HEK293 (cell line): Measurements from ENCODE around the gene ZYG11B.
"Not testable (repeated sequence)": the region's sequence is repeated elsewhere in the genome, so short reads cannot be mapped to it uniquely, and the experiment has no call there.

Experiments used
- CTCF ChIA-PET: fragments of 350-600 bp; formaldehyde crosslinking; extraction: SDS; loops from one replicate; lab custom pipeline; 2021; ENCODE audit warnings: antibody characterized with exemption; lab: Yijun Ruan, JAX
- POLR2A ChIA-PET: fragments of 300-600 bp; formaldehyde crosslinking; extraction: SDS; loops from one replicate; lab custom pipeline; 2020; ENCODE audit warnings: antibody characterized with exemption, inconsistent platforms; lab: Yijun Ruan, JAX
- H3K27ac ChIP-seq: fragments of 200-500 bp; sonication (Bioruptor generic); 2 replicates; pipeline ENCODE4 v1.5.1; 2014; ENCODE audit warnings: low read depth, low read length, control low read depth, inconsistent platforms; ENCODE audit errors: extremely low read depth
- H3K36me3 ChIP-seq, 2 experiments: fragments of 200-500 bp in 1 of 2; sonication (Bioruptor generic) in 1 of 2; 1 replicate in 1 of 2; 2 replicates in 1 of 2; pipeline ENCODE4 v1.5.1; 2014 to 2017; ENCODE audit warnings: inconsistent platforms in 2 of 2, low read length in 2 of 2; ENCODE audit not compliant: control insufficient read depth in 2 of 2, insufficient read depth in 1 of 2
- H3K4me1 ChIP-seq: fragments of 200-500 bp; sonication (Bioruptor generic); 2 replicates; pipeline ENCODE4 v1.5.1; 2014; ENCODE audit warnings: mild to moderate bottlenecking, low read length, inconsistent platforms; ENCODE audit not compliant: control insufficient read depth, insufficient read depth
- H3K4me3 ChIP-seq: 2 replicates; pipeline ENCODE4 v1.5.1; 2011; ENCODE audit warnings: low read depth, mild to moderate bottlenecking, control low read depth, low read length, moderate library complexity
- H3K9me3 ChIP-seq: fragments of 200-500 bp; sonication (Bioruptor generic); 2 replicates; pipeline ENCODE4 v1.5.1; 2014; ENCODE audit warnings: low read depth, low read length, inconsistent platforms; ENCODE audit not compliant: control insufficient read depth, insufficient read depth
- GLIS2 ChIP-seq: fragments of 450-650 bp; formaldehyde crosslinking; IDR thresholded peaks from 2 replicates; pipeline ENCODE4 v1.5.1; 2016; ENCODE audit warnings: missing biosample characterization, missing genetic modification characterization
- HOXD13 ChIP-seq: sonication (generic); formaldehyde crosslinking; IDR thresholded peaks from 2 replicates; pipeline ENCODE4 v1.8.0; 2022; ENCODE audit warnings: missing genetic modification reagents, borderline replicate concordance
- KLF10 ChIP-seq: fragments of 450-650 bp; IDR thresholded peaks from 2 replicates; pipeline ENCODE4 v1.5.1; 2018; ENCODE audit warnings: missing biosample characterization, mild to moderate bottlenecking, missing genetic modification characterization
- OVOL3 ChIP-seq: fragments of 450-650 bp; formaldehyde crosslinking; IDR thresholded peaks from 2 replicates; pipeline ENCODE4 v1.5.1; 2016; ENCODE audit warnings: missing biosample characterization, missing genetic modification characterization
- SP2 ChIP-seq: fragments of 450-650 bp; formaldehyde crosslinking; IDR thresholded peaks from 2 replicates; pipeline ENCODE4 v1.5.1; 2016; ENCODE audit warnings: missing biosample characterization, missing genetic modification characterization
- ZBTB7A ChIP-seq: fragments of 450-650 bp; formaldehyde crosslinking; IDR thresholded peaks from 2 replicates; pipeline ENCODE4 v1.5.1; 2016; ENCODE audit warnings: low read depth, missing biosample characterization, missing genetic modification characterization
- ZNF214 ChIP-seq: fragments of 450-650 bp; formaldehyde crosslinking; IDR thresholded peaks from 2 replicates; pipeline ENCODE4 v1.5.1; 2017; ENCODE audit warnings: missing biosample characterization, mild to moderate bottlenecking, missing genetic modification characterization, borderline replicate concordance
- ZNF514 ChIP-seq: fragments of 450-650 bp; formaldehyde crosslinking; IDR thresholded peaks from 2 replicates; pipeline ENCODE4 v1.5.1; 2016; ENCODE audit warnings: missing biosample characterization, missing genetic modification characterization
- ZNF558 ChIP-seq: fragments of 450-650 bp; formaldehyde crosslinking; IDR thresholded peaks from 2 replicates; pipeline ENCODE4 v1.5.1; 2016; ENCODE audit warnings: missing biosample characterization, missing genetic modification characterization
- ZNF654 ChIP-seq: fragments of 450-650 bp; formaldehyde crosslinking; IDR thresholded peaks from 2 replicates; pipeline ENCODE4 v1.5.1; 2016; ENCODE audit warnings: low read depth, missing biosample characterization, missing genetic modification characterization
- ZNF664 ChIP-seq: fragments of 450-650 bp; formaldehyde crosslinking; IDR thresholded peaks from 2 replicates; pipeline ENCODE4 v1.5.1; 2016; ENCODE audit warnings: missing biosample characterization, missing genetic modification characterization
- ZNF747 ChIP-seq: fragments of 450-650 bp; formaldehyde crosslinking; IDR thresholded peaks from 2 replicates; pipeline ENCODE4 v1.5.1; 2016; ENCODE audit warnings: missing biosample characterization, missing genetic modification characterization
- TF ChIP-seq, protein P1 (sequence below): fragments of 450-650 bp; formaldehyde crosslinking; IDR thresholded peaks from 2 replicates; pipeline ENCODE4 v1.5.1; 2017; ENCODE audit warnings: missing biosample characterization, missing genetic modification characterization
- TF ChIP-seq, protein P2 (sequence below): fragments of 450-650 bp; formaldehyde crosslinking; IDR thresholded peaks from 2 replicates; pipeline ENCODE4 v1.5.1; 2016; ENCODE audit warnings: missing biosample characterization, missing genetic modification characterization
- TF ChIP-seq, protein P3 (sequence below): fragments of 450-650 bp; formaldehyde crosslinking; IDR thresholded peaks from 2 replicates; pipeline ENCODE4 v1.5.1; 2016; ENCODE audit warnings: missing biosample characterization, missing genetic modification characterization, low read depth
- TF ChIP-seq, protein P4 (sequence below): fragments of 450-650 bp; formaldehyde crosslinking; IDR thresholded peaks from 2 replicates; pipeline ENCODE4 v1.5.1; 2016; ENCODE audit warnings: missing biosample characterization, missing genetic modification characterization
- TF ChIP-seq, protein P5 (sequence below): fragments of 450-650 bp; formaldehyde crosslinking; IDR thresholded peaks from 2 replicates; pipeline ENCODE4 v1.5.1; 2016; ENCODE audit warnings: missing biosample characterization, missing genetic modification characterization

ZYG11B gene

DNA sequence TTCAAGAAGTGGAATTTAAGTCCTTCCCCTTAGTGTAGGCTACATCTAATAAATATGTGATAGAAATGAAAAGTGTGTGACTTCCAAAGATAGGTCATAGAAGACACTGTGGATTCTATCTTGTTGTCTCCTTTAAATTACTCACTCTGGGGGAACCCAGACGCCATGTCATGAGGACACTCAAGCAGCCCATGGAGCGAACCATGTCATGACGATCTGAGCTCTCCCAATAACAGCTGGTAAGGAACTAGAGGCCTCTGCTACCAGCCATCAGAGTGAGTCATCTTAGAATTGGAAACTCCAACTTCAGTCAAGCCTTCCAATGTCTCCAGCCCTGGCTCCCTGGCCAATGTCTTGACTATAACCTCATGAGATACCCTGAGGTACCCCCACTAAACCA is 34.4 kb upstream of the ZYG11B start (continued):
- TF ChIP-seq, protein P1, sequence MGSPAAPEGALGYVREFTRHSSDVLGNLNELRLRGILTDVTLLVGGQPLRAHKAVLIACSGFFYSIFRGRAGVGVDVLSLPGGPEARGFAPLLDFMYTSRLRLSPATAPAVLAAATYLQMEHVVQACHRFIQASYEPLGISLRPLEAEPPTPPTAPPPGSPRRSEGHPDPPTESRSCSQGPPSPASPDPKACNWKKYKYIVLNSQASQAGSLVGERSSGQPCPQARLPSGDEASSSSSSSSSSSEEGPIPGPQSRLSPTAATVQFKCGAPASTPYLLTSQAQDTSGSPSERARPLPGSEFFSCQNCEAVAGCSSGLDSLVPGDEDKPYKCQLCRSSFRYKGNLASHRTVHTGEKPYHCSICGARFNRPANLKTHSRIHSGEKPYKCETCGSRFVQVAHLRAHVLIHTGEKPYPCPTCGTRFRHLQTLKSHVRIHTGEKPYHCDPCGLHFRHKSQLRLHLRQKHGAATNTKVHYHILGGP (tag by site-specific recombination) = no peak
- TF ChIP-seq GLIS2 (no peak), SP2 (tag by site-specific recombination) (no peak), KLF10 (tag by site-specific recombination) (no peak)
- TF ChIP-seq, protein P2, sequence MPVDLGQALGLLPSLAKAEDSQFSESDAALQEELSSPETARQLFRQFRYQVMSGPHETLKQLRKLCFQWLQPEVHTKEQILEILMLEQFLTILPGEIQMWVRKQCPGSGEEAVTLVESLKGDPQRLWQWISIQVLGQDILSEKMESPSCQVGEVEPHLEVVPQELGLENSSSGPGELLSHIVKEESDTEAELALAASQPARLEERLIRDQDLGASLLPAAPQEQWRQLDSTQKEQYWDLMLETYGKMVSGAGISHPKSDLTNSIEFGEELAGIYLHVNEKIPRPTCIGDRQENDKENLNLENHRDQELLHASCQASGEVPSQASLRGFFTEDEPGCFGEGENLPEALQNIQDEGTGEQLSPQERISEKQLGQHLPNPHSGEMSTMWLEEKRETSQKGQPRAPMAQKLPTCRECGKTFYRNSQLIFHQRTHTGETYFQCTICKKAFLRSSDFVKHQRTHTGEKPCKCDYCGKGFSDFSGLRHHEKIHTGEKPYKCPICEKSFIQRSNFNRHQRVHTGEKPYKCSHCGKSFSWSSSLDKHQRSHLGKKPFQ = no peak
- TF ChIP-seq, protein P3, sequence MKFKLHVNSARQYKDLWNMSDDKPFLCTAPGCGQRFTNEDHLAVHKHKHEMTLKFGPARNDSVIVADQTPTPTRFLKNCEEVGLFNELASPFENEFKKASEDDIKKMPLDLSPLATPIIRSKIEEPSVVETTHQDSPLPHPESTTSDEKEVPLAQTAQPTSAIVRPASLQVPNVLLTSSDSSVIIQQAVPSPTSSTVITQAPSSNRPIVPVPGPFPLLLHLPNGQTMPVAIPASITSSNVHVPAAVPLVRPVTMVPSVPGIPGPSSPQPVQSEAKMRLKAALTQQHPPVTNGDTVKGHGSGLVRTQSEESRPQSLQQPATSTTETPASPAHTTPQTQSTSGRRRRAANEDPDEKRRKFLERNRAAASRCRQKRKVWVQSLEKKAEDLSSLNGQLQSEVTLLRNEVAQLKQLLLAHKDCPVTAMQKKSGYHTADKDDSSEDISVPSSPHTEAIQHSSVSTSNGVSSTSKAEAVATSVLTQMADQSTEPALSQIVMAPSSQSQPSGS = no peak
- TF ChIP-seq, protein P4, sequence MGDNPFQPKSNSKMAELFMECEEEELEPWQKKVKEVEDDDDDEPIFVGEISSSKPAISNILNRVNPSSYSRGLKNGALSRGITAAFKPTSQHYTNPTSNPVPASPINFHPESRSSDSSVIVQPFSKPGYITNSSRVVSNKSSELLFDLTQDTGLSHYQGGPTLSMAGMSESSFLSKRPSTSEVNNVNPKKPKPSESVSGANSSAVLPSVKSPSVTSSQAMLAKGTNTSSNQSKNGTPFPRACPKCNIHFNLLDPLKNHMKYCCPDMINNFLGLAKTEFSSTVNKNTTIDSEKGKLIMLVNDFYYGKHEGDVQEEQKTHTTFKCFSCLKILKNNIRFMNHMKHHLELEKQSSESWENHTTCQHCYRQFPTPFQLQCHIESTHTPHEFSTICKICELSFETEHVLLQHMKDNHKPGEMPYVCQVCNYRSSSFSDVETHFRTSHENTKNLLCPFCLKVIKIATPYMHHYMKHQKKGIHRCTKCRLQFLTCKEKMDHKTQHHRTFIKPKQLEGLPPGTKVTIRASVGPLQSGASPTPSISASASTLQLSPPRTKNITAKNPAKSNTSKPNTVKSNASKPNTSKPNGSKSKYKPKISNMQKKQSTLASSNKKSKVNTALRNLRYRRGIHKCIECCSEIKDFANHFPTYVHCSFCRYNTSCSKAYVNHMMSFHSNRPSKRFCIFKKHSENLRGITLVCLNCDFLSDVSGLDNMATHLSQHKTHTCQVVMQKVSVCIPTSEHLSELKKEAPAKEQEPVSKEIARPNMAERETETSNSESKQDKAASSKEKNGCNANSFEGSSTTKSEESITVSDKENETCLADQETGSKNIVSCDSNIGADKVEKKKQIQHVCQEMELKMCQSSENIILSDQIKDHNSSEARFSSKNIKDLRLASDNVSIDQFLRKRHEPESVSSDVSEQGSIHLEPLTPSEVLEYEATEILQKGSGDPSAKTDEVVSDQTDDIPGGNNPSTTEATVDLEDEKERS (tag by site-specific recombination) = no peak

DNA sequence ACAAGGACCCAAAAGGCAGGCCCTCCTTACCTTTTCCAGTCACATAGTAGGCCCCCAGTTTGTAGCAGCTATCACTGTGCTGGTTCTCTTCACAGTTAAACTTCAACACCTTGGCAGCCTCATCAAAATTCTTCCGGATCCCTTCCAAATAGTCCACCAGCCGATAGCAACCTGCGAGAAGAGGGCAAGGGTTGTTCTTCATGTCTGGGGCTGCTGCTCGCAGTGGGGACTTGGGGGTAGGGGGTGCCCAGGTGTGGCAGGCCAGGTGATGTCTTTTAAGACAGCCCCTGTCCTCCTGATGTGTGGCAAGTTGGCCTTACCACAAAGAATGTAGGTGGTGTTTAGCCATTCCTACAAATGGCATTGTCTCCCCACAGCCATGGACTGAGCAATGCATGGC is 33.6 kb upstream of the ZYG11B start:
- TF ChIP-seq ZNF214 (no peak), ZNF514 (tag by site-specific recombination) (no peak), ZNF558 (tag by site-specific recombination) (no peak), HOXD13 (no peak), ZNF747 (tag by site-specific recombination) (no peak), ZNF664 (tag by site-specific recombination) (no peak), ZBTB7A (tag by site-specific recombination) (no peak), ZNF654 (tag by site-specific recombination) (no peak), OVOL3 (no peak)
- TF ChIP-seq, protein P5, sequence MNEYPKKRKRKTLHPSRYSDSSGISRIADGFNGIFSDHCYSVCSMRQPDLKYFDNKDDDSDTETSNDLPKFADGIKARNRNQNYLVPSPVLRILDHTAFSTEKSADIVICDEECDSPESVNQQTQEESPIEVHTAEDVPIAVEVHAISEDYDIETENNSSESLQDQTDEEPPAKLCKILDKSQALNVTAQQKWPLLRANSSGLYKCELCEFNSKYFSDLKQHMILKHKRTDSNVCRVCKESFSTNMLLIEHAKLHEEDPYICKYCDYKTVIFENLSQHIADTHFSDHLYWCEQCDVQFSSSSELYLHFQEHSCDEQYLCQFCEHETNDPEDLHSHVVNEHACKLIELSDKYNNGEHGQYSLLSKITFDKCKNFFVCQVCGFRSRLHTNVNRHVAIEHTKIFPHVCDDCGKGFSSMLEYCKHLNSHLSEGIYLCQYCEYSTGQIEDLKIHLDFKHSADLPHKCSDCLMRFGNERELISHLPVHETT (tag by site-specific recombination) = no peak
- H3K9me3 ChIP-seq = no peaks in the 10 kb centered on the region
- H3K36me3 ChIP-seq = peaks cover 35 to 57% of the 10 kb centered on the region in 2 experiments
- ChIA-PET CTCF (no interaction called here), POLR2A (no interaction called here)
- no peak overlapping the region for H3K4me3 ChIP-seq
- H3K4me1 ChIP-seq = no peaks in the 10 kb centered on the region
- H3K27ac ChIP-seq = no peak overlapping the region

DNA sequence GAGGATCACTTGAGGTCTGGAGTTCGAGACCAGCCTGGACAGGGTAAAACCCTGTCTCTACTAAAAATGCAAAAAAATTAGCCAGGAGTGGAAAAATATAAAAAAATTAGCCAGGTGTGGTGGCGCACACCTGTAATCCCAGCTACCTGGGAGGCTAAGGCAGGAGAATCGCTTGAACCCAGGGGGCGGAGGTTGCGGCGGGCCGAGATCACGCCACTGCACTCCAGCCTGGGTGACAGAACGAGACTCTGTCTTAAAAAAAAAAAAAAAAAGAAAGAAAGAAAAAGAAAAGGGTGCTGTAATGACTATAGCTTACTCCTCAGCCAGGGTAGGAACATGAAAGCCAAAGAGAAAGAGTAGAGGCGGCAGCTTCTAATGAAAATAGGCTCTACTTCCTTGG is 32.9 kb upstream of the ZYG11B start:
- peaks cover 28 to 51% of the 10 kb centered on the region in 2 experiments for H3K36me3 ChIP-seq
- CTCF ChIA-PET = interaction anchor here (0.5 kb wide), 1 partner anchor 1637 kb away, joined by 3 read pairs; no protein-coding TSS in a partner anchor
- H3K9me3 ChIP-seq, H3K4me1 ChIP-seq, POLR2A ChIA-PET, H3K4me3 ChIP-seq, H3K27ac ChIP-seq: not testable (repeated sequence)
